Measurements from ENCODE around the gene NDUFS5.

The NDUFS5 gene

GRCh38 chr1:39076127-39076798 lies 50.1 kb downstream of the NDUFS5 start:
- no peak overlapping the region for H3K27ac ChIP-seq
- TF ChIP-seq ZFX (IDR thresholded peaks at IDR 0.05; ENCODE audit: borderline replicate concordance) (no peak), CTCF (IDR thresholded peaks at IDR 0.05) (no peak)

GRCh38 chr1:39076799-39077148 lies 50.6 kb downstream of the NDUFS5 start:
- H3K27ac ChIP-seq, result no peak overlapping the region

GRCh38 chr1:39080269-39080826 lies 54.2 kb downstream of the NDUFS5 start:
- H3K27ac ChIP-seq, result no peak overlapping the region
- TF ChIP-seq ZFX (IDR thresholded peaks at IDR 0.05; ENCODE audit: borderline replicate concordance) (no peak), CTCF (IDR thresholded peaks at IDR 0.05) (no peak)

More at GRCh38 chr1:39076799-39077148, 50.6 kb downstream of the NDUFS5 start:
- TF ChIP-seq CTCF (IDR thresholded peaks at IDR 0.05) (no peak), ZFX (IDR thresholded peaks at IDR 0.05; ENCODE audit: borderline replicate concordance) (no peak)

GRCh38 chr1:39080831-39081270 lies 54.7 kb downstream of the NDUFS5 start:
- TF ChIP-seq ZFX (IDR thresholded peaks at IDR 0.05; ENCODE audit: borderline replicate concordance) (no peak), CTCF (IDR thresholded peaks at IDR 0.05) (no peak)

GRCh38 chr1:39081271-39082009 lies 55.3 kb downstream of the NDUFS5 start:
- TF ChIP-seq ZFX (IDR thresholded peaks at IDR 0.05; ENCODE audit: borderline replicate concordance) (no peak), CTCF (IDR thresholded peaks at IDR 0.05) (no peak)
- H3K27ac ChIP-seq, result no peak overlapping the region

More at GRCh38 chr1:39080831-39081270, 54.7 kb downstream of the NDUFS5 start:
- H3K27ac ChIP-seq, result no peak overlapping the region

- TF ChIP-seq CTCF (IDR thresholded peaks at IDR 0.05), result no peak
- no peak for TF ChIP-seq ZFX (IDR thresholded peaks at IDR 0.05; ENCODE audit: borderline replicate concordance)
- H3K27ac ChIP-seq, result no peak overlapping the region
Observed at GRCh38 chr1:39082010-39082799, 56.1 kb downstream of the NDUFS5 start.
